Kidney (tissue), 14 donors: ENCODE data around the gene RBM19. TPM values are rescaled to one million over a fixed set of nuclear protein-coding genes. Genes with fewer than 3 reads are reported as not detected.

Source experiments
- DNase-seq, 5 donors: peaks; one replicate each; pipeline ENCODE4 v3.0.0-alpha.2; 2013 to 2020
- FAIRE-seq: peaks from 2 replicates; lab custom pipeline; 2012; peaks lifted over from hg19 to GRCh38; lab: Jason Lieb, UNC
- H3K27ac ChIP-seq, 2 donors: one replicate each; pipeline ENCODE4 v1.7.0; 2013; ENCODE audit warnings: low read depth in 2 of 2, low read length in 2 of 2, inconsistent platforms in 1 of 2
- H3K27me3 ChIP-seq: one replicate; pipeline ENCODE4 v1.7.1; 2013; ENCODE audit warnings: low read length, inconsistent platforms; ENCODE audit not compliant: control insufficient read depth, insufficient read depth
- H3K36me3 ChIP-seq, 3 donors: one replicate each; pipeline versions ENCODE4 v1.7.0 to v1.7.1; 2013; ENCODE audit warnings: low read length in 3 of 3, control low read depth in 1 of 3, inconsistent platforms in 1 of 3; ENCODE audit not compliant: insufficient read depth in 3 of 3, control insufficient read depth in 2 of 3
- H3K4me1 ChIP-seq, 3 donors: one replicate each; pipeline versions ENCODE4 v1.7.0 to v1.7.1; 2013; ENCODE audit warnings: low read length in 3 of 3, inconsistent platforms in 1 of 3, low read depth in 1 of 3; ENCODE audit not compliant: control insufficient read depth in 2 of 3, insufficient read depth in 2 of 3
- H3K4me3 ChIP-seq, 3 donors: one replicate each; pipeline versions ENCODE4 v1.7.0 to v1.8.1; 2013; ENCODE audit warnings: low read length in 3 of 3, control low read depth in 1 of 3, inconsistent platforms in 1 of 3
- H3K9ac ChIP-seq, 3 donors: one replicate each; pipeline versions ENCODE4 v1.7.0 to v1.7.1; 2013; ENCODE audit warnings: low read length in 3 of 3, control low read depth in 1 of 3, inconsistent platforms in 1 of 3
- H3K9me3 ChIP-seq, 3 donors: one replicate each; pipeline versions ENCODE4 v1.7.0 to v1.7.1; 2013; ENCODE audit warnings: low read length in 3 of 3, control low read depth in 1 of 3, inconsistent platforms in 1 of 3; ENCODE audit not compliant: control insufficient read depth in 2 of 3, insufficient read depth in 1 of 3
- CTCF ChIP-seq: IDR thresholded peaks from 3 replicates; pipeline ENCODE4 v1.5.1; 2012; ENCODE audit warnings: mild to moderate bottlenecking, moderate library complexity, borderline replicate concordance; ENCODE audit not compliant: insufficient read depth; ENCODE audit errors: extremely low read depth
- intact Hi-C: fragments of 100-400 bp; cut with DNase I; formaldehyde crosslinking; loops from one replicate; pipeline ENCODE4 v1.11.1; 2022
- polyA plus RNA-seq: library from polyadenylated mRNA; stranded (reverse); fragments of 350-450 nt; fragmentation: Illumina TruSeq; extraction: RNeasy Lipid Tissue Mini Kit (QIAGEN cat#74804); gene quantifications from one replicate; pipeline ENCODE4 v1.2.3, GENCODE V29; 2014; ENCODE audit warnings: low read depth, low replicate concordance; ENCODE audit not compliant: insufficient read depth
- total RNA-seq: library from RNA; stranded (reverse); fragmentation: NEBNext Ultra II Directional; extraction: Animal tissue kit (Norgen Biotek cat#: 25700); gene quantifications from one replicate; pipeline ENCODE4 v1.2.1, GENCODE V29; 2021
- donor health status: control.
- donor health status: control.
- donor health status: control.
- donor health status: control.
- donor health status: control.
- donor health status: DM: yes; HTN: yes; CAD: no.
- donor health status: Normal renal cell carcinoma (clear cell type).

Gene RBM19
- total and polyA plus RNA-seq, 2 donors from 2014 or later, result 12.3 to 34.7 TPM

- Histone ChIP-seq H3K9me3 (no peaks in the 10 kb centered on the region), H3K36me3 (peaks cover 0 to 32% (median 13%) of the 10 kb centered on the region in 3 donors), H3K27ac (no peak overlapping the region), H3K4me1 (no peaks in the 10 kb centered on the region), H3K27me3 (no peaks in the 10 kb centered on the region), H3K9ac (no peak overlapping the region), H3K4me3 (no peak overlapping the region)
- DNase-seq (no peak), FAIRE-seq (no peak)
- no peak for TF ChIP-seq CTCF
- intact Hi-C loops, result no loop called here
Observed at GRCh38 chr12:113926788-113927187, 39.3 kb downstream of the RBM19 start.

GRCh38 chr12:113924341-113924740, 41.8 kb downstream of the RBM19 start:
- intact Hi-C loops, result no loop called here
- Histone ChIP-seq H3K4me1 (no peaks in the 10 kb centered on the region), H3K36me3 (peaks cover 0 to 35% (median 15%) of the 10 kb centered on the region in 3 donors), H3K27ac (no peak overlapping the region), H3K9ac (no peak overlapping the region), H3K27me3 (no peaks in the 10 kb centered on the region), H3K4me3 (no peak overlapping the region), H3K9me3 (no peaks in the 10 kb centered on the region)
- no peak for TF ChIP-seq CTCF
- FAIRE-seq (no peak), DNase-seq (no peak)

- peaks cover 0 to 35% (median 15%) of the 10 kb centered on the region in 3 donors for H3K36me3 ChIP-seq
- no peaks in the 10 kb centered on the region for H3K9me3 ChIP-seq
- H3K4me1 ChIP-seq, result no peaks in the 10 kb centered on the region
- H3K9ac ChIP-seq, result no peak overlapping the region
- H3K27ac ChIP-seq, result no peak overlapping the region
- no peak overlapping the region for H3K4me3 ChIP-seq
- DNase-seq (no peak), FAIRE-seq (no peak)
- no peak for TF ChIP-seq CTCF
- intact Hi-C loops, result no loop called here
- H3K27me3 ChIP-seq, result no peaks in the 10 kb centered on the region
Observed at GRCh38 chr12:113923251-113923650, 42.9 kb downstream of the RBM19 start.

GRCh38 chr12:113921430-113921829, 44.7 kb downstream of the RBM19 start:
- no peaks in the 10 kb centered on the region for H3K9me3 ChIP-seq
- H3K4me1 ChIP-seq, result no peaks in the 10 kb centered on the region
- no peak for TF ChIP-seq CTCF
- H3K9ac ChIP-seq, result no peak overlapping the region
- no peak overlapping the region for H3K27ac ChIP-seq
- H3K4me3 ChIP-seq, result no peak overlapping the region
- DNase-seq (no peak), FAIRE-seq (no peak)
- H3K27me3 ChIP-seq, result no peaks in the 10 kb centered on the region
- H3K36me3 ChIP-seq, result peaks cover 0 to 30% (median 16%) of the 10 kb centered on the region in 3 donors
- intact Hi-C loops, result no loop called here
